Stimulated activated CD8-positive, alpha-beta memory T cell treated with anti-CD3 and anti-CD28 coated beads, Interleukin-15, amount 100 ng/mL, for 24 hours (primary cell): ENCODE results near the gene KLHL11.
"Not testable (repeated sequence)": the region's sequence is repeated elsewhere in the genome, so short reads cannot be mapped to it uniquely, and the experiment has no call there.

Experiments
- DNase-seq: peaks from one replicate; pipeline ENCODE4 v3.0.0-alpha.2; 2020; ENCODE audit warnings: low read depth

Gene KLHL11

DNA sequence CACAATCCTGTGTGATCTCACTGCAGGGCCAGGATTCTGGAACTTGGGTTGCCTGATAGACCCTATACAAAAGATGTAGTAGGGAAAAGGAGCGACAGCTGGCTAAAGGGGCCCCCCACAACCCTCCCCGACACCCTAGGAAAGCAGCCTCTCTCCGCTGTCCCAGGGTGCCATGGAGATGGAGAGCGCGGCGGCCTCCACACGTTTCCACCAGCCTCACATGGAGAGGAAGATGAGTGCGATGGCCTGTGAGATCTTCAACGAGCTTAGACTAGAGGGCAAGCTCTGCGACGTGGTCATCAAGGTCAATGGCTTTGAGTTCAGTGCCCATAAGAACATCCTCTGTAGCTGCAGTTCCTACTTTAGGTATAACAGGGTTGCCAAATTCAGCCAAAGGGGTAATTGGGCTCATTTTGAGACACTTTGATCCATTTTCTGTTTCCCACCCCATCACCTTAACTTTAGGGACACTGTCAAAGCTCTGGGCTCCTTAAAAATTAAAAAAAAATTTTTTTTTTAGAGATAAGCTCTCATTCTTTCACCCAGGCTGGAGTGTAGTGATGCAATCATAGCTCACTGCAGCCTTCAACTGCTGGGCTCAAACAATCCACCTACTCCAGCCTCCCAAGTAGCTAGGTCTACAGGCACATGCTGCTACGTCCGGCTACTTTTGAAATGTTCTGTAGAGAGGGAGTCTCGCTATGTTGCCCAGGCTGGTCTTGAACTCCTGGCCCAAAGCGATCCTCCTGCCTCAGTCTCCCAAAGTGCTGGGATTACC lies 27.3 kb downstream of the KLHL11 start, which contains the start of gene KLHL10:
KLHL10 (plus strand) TSS at position 65 of the 778 bp plus-strand sequence; CDS start at position 173, 108 bp downstream.
- DNase-seq = no peak

DNA sequence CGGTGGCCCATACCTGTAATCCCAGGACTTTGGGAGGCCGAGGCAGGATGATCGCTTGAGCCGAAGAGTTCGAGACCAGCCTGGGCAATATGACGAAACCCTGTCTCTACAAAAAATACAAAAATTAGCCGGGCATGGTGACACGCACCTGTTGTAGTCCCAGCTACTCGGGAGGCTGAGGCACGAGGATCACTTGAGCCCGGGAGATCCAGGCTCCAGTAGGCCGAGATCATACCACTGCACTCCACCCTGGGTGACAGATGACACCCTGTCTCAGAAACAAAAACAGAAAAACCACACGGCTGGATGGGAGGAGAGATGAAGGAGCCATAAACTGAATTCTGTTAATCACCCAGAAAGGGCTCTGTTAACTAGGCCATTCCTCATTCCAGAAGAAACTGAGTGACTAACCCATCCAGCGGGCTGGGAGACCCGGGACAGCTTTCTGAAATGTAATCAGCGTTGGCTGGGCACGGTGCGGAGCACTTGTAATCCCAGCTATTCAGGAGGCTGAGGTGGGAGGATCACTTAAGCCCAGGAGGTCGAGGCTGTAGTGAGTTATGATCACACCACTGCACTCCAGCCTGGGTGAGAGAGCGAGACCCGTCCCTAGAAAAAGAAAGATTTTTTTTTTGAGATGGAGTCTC lies 28.6 kb downstream of the KLHL11 start:
- DNase-seq = no peak

DNA sequence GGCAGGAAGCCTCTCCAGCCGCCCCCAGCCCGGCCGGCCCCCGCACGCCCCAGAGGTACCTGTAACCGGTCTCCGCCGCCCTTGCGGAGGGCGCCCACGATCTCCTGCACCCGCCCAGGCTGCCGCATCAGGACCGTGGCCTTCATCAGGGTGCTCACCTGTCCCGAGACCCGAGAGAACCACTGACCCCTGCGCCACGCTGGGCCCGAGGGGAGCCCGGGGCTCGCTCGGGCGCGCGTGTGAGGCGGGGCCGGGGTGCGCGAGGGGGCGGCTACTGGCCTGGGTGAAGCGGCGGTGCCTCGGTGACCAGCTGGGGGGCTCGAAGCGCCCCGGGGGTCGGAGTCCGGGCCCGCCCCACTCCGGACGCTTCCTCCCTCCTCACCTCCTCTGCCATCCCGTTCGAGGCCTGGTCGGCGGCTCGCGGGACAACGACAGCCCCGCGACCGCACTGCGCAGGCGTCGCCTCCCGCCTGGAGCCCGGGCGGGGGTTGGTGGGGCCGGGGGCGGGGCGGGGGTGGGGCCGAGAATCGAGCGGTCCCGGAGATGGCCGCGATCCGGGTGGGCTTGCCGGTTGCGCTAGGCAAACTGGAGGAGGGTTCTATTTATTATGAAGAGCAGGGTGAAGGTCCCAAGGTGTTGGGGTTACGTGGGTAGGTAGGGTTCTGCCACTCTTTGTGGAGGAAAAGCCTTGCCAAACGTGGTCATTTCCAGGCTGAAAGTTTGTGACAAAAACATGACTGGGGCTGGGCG lies 29.2 kb downstream of the KLHL11 start, which contains the start of gene NT5C3B:
NT5C3B (minus strand) TSS at position 433 of the 750 bp plus-strand sequence; CDS start at position 394, 39 bp downstream.
- peak; percentile 36 for DNase-seq

DNA sequence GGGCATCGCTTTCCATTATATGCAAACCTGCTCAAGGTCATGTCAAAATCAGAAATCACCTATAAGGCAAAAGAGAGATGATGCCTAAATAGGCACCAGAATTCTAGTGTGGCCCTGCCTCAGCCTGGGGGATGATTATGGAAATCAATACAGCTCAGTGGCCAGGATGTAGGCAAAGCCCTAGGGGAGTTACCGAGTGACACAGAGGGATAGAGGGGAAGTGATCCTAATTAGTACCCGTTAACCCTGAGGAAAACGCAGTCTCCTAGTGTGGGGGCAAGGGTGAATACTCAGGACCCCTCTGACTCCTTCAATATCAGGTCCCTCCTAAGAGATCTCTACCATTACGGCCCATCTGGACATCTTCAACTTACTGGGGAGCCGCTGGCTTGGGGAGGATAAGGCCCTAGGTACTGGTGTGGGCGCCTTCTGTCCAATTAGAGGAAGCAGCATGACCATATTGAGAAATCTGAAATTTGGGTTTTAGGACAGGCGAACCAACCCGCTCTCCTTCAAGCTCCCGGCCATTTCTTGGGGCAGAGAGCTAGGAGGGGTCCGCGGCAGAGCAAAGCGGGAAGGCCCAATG lies 29.9 kb downstream of the KLHL11 start:
- DNase-seq = no peak

DNA sequence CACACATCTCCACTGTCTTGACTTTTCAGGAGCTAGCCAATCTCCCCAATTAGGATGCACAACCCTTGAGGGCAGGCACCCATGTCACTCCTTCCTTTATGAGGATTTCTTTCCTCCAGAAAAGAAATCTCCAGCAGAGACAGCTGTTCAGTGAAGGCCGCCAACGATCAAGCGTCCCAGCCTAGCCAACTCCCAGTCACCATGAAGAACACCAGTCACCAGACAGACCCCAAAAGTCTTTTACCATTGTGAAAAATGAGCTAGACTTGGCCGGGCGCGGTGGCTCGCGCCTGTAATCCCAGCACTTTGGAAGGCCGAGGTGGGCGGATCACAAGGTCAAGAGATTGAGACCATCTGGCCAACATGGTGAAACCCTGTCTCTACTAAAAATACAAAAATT lies 35.3 kb downstream of the KLHL11 start:
- DNase-seq = not testable (repeated sequence)

DNA sequence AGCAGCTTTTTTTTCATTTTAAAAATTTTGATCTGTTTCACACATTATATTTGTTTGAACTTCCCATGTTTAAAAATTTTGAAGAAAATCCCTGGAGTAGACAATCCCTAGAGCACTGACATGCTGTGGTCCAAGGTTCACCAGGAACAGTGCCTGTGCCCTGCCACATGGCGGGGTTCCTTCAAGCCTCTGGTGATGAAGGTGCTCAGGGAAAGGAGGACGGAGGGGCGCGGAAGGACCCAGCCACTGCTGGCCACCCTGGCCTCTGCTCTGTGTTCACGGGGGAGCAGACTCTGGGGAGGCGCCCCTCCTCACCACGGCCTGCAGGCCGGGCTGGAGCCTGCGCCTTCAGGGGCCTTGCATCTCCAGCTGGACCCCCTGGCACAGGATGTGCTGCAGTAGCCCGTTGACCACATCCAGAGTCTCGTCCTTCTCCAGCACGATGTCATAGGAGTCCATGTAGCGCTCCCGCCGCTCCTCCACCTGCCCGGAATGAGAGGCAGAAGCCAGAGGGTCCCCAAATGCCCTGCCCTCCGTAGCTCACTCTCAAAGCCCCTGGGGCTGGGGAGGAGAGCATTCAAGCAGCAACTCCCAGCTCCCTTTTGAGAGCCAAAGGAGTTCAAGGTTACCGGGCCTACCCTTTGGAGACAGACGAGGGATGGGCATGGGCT lies 39.9 kb downstream of the KLHL11 start:
- DNase-seq = no peak

DNA sequence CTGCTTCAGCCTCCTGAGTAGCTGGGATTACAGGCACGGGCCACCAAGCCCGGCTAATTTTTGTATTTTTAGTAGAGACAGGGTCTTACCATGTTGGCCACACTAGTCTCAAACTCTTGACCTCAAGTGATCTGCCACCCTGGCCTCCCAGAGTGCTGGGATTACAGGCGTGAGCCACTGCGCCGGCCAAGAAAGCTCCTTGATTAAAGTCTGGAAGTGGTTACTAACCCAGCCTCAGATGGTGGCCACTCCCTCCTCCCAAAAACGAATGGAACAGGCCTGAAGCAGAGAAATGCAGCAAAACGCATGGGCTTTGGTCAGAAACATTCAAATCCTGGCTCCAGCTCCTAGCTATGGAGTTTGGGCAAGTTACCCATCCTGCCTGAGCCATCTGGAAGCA lies 41.1 kb downstream of the KLHL11 start:
- DNase-seq = no peak

DNA sequence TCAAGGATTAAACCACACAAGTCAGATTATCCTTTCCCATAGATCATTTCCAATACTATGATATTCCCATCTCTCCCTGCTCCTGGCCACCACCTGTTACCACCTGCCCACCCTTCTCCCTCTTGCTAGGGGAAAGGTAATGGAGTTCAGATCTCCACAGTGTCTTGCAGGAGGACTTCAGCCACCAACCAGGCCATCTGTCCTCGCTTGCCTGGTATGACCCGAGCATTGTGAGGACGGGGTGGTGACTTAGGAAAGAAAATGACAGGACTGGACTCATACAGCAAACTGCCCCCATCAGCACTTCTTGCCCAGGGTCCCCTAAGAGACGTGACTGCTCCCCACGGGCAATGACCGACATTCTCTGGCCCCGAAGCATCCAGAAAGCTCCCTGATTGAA lies 41.6 kb downstream of the KLHL11 start:
- DNase-seq = no peak

DNA sequence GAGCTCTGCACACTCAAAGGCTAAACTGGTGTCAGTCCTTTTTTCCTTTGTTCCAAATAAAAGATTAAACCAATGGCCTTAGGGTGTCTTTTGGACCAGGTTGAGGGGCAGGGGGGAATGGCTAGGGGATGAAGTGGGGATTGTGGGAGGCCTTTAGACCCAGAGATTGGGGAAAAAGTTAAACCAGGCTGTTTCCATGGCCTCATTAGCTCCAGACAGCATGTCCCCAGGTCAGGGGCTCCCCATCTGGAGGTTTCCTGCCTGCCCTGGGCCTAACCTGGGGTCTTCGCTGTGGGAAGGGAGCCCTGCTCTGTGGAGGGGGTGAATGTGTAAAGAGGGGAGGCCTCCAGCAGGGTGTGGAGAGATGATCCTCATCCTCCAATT lies 42.1 kb downstream of the KLHL11 start:
- DNase-seq = no peak

DNA sequence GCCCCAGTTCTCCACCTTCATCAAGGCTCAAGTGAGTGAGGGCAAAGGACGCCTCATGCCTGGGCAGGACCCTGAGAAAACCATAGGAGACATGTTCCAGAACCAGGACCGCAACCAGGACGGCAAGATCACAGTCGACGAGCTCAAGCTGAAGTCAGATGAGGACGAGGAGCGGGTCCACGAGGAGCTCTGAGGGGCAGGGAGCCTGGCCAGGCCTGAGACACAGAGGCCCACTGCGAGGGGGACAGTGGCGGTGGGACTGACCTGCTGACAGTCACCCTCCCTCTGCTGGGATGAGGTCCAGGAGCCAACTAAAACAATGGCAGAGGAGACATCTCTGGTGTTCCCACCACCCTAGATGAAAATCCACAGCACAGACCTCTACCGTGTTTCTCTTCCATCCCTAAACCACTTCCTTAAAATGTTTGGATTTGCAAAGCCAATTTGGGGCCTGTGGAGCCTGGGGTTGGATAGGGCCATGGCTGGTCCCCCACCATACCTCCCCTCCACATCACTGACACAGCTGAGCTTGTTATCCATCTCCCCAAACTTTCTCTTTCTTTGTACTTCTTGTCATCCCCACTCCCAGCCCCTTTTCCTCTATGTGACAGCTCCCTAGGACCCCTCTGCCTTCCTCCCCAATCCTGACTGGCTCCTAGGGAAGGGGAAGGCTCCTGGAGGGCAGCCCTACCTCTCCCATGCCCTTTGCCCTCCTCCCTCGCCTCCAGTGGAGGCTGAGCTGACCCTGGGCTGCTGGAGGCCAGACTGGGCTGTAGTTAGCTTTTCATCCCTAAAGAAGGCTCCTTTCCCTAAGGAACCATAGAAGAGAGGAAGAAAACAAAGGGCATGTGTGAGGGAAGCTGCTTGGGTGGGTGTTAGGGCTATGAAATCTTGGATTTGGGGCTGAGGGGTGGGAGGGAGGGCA lies 42.7 kb downstream of the KLHL11 start:
- no peak for DNase-seq

DNA sequence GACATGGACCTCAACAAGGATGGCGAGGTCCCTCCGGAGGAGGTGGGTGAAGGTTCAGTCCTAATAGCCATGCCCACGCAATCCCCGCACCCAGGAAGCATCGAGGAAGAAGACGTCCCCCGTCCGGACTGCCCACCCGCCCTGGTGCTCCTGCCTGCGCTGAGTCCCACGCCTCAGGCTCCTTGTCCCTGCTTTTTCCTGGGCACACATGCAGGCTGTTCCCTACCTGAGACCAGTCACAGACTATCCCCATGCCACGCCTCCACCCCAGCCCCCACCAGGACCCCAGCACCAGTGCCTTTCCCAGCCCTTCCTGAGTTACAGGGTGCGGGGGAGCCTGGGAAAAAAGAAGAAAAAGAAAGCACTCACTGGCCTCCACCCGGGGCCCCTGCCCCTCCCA lies 43.4 kb downstream of the KLHL11 start:
- no peak for DNase-seq

DNA sequence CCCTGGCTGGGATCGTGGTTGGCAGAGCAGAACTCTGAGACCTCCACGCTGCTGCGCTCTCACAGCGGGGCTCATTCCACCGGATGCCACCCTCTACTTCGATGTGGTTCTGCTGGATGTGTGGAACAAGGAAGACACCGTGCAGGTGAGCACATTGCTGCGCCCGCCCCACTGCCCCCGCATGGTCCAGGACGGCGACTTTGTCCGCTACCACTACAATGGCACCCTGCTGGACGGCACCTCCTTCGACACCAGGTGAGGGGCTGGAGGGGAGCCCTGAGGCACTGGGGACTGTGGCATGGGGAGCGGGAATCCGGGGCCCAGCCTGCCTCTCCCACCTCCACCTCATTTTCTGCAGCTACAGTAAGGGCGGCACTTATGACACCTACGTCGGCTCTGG lies 47.2 kb downstream of the KLHL11 start:
- DNase-seq = no peak

DNA sequence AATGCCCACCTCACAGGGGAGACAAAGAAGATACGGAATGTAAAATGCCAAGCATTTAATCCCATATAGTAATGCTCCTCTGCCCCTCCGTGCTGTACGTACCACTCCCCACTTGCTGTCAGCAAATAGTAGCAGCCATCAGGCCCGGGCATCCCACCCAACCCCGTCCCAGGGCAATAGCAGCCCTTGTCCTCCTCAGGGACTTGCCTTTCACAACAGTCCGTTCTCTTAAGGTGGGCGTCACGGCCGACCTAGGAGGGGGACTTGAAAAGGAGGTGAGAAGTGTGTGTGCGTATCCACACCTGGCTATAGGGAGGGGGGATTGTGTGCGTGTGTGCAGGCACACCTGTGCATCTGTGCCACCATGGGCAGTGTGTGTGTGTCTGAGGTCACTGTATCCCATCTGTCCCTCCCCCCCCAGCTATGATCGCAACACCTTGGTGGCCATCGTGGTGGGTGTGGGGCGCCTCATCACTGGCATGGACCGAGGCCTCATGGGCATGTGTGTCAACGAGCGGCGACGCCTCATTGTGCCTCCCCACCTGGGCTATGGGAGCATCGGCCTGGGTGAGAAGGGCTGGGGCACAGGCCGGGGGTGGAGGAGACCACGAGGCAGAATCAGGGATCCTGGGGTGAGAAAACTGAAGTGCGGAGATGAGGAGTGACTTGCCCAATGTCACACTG lies 48.4 kb downstream of the KLHL11 start:
- no peak for DNase-seq

DNA sequence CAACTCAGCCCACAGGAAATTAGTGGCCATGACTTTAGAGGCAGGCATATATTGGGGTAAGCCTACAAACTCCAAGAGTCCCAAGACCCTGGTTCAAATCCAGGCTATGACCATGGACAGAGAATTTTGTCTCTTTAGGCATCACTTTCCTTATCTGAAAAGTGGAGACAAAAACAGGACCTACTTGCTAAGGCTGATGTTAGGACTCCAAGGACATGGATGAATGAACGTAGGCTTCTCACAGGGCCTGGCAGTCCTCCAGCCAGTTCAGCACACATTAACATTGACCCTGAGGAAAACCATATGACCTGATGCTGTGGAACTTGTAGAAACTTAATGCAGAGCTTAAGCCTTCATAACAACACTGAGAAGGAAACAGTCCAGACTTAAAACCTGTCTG lies 51.0 kb downstream of the KLHL11 start:
- no peak for DNase-seq

DNA sequence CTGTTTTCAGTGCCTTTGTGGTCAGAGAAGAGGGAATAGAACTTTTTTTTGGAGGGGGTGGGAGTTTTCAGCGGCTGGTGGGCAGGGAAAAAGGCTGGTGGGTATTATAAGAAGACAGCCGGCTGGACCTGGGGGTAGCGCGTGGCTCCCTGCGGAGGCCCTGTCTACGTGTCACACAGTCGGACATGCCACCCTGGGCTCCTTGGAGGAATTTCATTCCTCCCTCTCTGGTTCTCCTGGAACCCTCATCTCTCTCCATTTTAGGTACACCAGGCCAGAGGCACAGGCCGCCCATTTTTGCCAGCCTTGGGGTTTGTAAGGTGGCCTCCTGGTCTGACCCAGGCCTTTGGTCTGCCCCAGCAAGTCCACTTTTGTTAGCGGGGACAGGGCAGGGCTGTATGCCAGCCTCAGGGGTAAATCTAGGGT lies 51.5 kb downstream of the KLHL11 start:
- no peak for DNase-seq

DNA sequence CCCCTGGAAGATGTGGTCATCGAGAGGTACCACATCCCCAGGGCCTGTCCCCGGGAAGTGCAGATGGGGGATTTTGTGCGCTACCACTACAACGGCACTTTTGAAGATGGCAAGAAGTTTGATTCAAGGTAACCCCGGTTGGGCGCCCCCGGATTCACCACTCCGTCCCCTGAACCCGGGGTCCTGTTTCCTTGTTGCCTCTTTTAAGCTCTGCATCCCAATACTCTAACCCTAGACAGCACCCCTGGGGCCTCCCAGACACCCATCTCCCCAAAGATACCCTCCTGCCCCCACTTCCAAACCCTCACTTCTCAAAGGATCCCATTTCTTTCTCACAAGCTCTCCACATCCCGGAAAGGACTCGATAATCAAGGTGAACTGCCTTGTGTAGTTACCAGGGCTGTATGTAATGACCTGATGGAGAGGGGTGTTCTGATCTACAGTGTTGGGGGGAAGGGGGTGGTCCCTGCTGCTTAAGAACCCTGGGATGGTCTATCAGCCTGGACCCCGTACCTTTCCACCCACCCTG lies 52.0 kb downstream of the KLHL11 start:
- DNase-seq = no peak

DNA sequence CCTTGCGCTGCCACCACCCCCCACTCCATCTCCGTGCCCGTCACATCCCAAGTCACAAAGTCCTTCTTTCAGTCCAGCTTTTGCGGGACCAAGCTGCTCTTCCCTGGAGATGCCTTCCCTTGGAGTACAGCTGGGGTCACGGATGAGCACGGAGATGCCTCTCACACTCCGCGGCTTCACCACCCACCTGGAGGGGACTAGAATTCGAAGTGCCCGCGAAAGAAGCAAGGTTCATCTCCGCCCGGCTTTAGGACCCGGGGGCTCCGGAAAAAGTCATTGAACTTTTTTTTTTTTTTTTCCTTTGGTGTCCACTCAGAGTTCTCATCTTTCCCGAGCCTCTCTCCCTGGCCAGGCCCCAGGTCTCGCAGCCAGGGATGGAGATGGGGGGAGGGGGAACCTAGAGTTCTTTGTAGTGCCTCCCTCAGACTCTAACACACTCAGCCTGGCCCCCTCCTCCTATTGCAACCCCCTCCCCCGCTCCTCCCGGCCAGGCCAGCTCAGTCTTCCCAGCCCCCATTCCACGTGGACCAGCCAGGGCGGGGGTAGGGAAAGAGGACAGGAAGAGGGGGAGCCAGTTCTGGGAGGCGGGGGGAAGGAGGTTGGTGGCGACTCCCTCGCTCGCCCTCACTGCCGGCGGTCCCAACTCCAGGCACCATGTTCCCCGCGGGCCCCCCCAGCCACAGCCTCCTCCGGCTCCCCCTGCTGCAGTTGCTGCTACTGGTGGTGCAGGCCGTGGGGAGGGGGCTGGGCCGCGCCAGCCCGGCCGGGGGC lies 52.7 kb downstream of the KLHL11 start, which contains the start of gene FKBP10:
FKBP10 (plus strand) TSS at position 624 of the 771 bp plus-strand sequence; CDS start at position 655, 31 bp downstream.
- peak; percentile 7 for DNase-seq

DNA sequence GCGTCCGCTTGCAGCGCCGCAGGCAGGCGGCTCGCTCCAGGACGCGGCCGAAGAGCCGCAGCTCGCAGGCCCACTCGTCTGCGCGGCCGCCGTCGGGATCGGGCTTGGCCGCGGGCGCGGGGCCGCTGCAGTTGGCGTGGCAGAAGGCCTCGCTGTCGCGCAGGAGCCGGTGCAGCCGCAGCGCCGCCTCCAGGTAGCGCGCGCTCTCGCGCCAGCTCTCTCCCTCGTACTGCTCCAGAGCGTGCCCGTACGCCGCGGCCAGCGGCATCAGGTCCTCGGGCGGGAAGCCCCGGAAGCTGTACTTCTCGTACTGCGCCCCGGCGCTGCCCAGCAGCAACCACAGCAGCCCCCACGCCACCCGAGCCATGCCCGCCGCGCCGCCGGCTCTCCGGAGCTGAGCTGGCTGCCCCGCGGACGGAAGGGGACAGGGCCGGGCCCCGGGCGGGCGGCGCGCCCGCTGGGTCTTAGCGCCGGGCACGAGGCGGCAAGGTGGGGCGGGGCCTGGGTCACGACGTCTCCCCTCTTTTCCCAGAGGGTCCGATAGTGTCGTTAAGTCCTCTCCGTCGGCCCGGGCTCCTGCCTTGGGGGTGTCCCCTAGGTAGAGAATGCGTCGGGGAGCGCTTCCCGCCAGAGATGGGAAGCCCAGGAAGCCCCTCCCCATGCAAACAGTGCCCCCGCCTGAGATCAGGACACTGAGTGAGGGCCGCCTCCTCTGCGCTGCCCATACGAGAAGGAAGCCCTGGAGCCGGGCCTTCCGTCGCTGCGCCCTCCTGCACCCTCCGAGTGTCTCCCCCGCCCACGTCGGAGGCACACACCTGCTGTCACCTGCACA lies 53.5 kb downstream of the KLHL11 start, which contains the start of gene P3H4:
P3H4 (minus strand) TSS at position 401 of the 832 bp plus-strand sequence; CDS start at position 367, 34 bp downstream.
- DNase-seq = peak; percentile 43
